HG02943 (cell line): ENCODE measurements around the gene KIAA0232.

ENCODE experiments used
- ATAC-seq: cut with Tn5 transposase; IDR thresholded peaks from one replicate; pipeline ENCODE4 v1.9.1; 2021; ENCODE audit warnings: mild to moderate bottlenecking, low read depth, moderate library complexity; ENCODE audit not compliant: unreplicated experiment

Gene KIAA0232

DNA sequence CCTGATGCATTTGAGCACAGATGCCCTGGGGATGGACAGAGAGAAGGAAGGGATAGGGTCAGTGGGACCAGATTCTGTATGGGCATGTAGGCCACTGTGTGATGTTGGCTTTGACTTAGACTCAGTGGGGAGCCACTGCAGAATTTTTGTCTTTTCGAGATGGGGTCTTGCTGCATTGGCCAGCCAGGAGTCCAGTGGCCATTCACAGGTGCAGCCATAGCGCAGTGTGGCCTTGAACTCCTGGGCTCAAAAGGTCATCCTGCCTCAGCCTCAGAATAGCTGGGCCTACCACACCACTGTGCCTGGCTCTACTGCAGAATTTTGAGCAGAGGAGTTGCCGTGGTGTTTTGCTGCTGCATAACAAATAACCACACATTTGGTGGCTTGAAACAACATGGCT, 149.9 kb downstream of the KIAA0232 start:
- no peak for ATAC-seq

GRCh38 chr4:6932918-6933317, 150.4 kb downstream of the KIAA0232 start:
- ATAC-seq: no peak
